ENCODE results near the gene BBS7. TPM values are rescaled to one million over a fixed set of nuclear protein-coding genes. Genes with fewer than 3 reads are reported as not detected.

BBS7 gene
- total and polyA plus RNA-seq, 2 of the 13 experiments (the other 11 are each of a cell fraction or from before 2014, with no cell fraction given), result 9.0 to 15.7 TPM

DNA sequence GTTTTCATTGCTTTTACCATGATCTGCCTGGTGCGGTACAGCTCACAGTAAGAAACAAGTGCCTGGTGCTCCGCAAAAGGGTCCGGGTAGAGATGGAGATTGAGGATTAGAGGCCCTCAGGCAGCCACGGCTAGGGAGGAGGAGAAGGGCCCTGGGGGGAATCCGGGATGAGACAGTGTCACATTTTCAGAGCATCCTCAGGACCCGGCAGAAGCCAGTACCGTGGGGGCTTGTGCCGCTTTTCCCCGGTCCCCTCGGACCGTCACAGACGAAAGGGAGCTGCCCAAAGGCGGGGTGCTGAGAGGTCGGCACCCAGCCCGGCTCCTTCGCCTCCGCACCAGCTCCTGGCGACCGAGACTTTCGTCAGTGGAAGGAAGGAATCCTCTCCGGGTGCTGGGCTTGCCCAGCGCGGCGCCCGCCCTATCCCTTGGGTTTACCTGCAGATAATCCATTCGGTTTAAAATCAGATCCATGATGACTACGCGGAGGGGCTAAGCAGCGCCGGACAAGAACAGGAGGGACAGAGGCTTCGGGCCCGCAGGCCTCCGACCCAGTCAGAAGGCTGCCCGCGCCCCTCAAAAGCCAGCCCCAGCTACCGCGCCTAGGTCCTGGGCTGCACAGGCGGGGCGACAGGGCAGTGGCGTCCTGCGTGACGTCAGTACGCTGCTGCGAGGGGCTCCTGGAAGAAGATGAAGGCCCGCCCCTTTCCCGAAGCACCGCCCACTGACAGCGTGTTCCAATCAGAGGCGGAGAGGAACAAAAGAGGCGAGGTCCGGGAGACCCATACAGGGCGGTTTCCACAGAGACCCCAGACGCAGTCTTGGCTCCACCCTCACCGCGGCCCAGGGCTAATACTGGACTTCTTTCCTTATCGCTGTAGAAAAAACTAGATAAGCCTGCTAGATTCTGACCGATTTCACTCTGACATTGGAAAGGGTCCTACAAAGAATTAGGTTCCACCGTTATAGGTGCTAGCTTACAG lies at the start of gene BBS7 (continued):
- TF ChIP-seq, protein P1, sequence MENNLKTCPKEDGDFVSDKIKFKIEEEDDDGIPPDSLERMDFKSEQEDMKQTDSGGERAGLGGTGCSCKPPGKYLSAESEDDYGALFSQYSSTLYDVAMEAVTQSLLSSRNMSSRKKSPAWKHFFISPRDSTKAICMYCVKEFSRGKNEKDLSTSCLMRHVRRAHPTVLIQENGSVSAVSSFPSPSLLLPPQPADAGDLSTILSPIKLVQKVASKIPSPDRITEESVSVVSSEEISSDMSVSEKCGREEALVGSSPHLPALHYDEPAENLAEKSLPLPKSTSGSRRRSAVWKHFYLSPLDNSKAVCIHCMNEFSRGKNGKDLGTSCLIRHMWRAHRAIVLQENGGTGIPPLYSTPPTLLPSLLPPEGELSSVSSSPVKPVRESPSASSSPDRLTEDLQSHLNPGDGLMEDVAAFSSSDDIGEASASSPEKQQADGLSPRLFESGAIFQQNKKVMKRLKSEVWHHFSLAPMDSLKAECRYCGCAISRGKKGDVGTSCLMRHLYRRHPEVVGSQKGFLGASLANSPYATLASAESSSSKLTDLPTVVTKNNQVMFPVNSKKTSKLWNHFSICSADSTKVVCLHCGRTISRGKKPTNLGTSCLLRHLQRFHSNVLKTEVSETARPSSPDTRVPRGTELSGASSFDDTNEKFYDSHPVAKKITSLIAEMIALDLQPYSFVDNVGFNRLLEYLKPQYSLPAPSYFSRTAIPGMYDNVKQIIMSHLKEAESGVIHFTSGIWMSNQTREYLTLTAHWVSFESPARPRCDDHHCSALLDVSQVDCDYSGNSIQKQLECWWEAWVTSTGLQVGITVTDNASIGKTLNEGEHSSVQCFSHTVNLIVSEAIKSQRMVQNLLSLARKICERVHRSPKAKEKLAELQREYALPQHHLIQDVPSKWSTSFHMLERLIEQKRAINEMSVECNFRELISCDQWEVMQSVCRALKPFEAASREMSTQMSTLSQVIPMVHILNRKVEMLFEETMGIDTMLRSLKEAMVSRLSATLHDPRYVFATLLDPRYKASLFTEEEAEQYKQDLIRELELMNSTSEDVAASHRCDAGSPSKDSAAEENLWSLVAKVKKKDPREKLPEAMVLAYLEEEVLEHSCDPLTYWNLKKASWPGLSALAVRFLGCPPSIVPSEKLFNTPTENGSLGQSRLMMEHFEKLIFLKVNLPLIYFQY (CRISPR knock-in tag; IDR thresholded peaks at IDR 0.05; ENCODE audit: borderline replicate concordance), result peak; percentile 48; the same call in 1 of the 2 replicates
- peak; percentile 65; the same call in 1 of the 2 replicates for TF ChIP-seq ZNF563 (CRISPR knock-in tag; IDR thresholded peaks at IDR 0.05)
- peak; percentile 43; the same call in 1 of the 2 replicates for TF ChIP-seq KAT7 (CRISPR knock-in tag; IDR thresholded peaks at IDR 0.05; ENCODE audit: borderline replicate concordance)
- 0 out of 2 replicates have a peak, but pooled peaks have one; percentile 67 for TF ChIP-seq SMYD3 (CRISPR knock-in tag; IDR thresholded peaks at IDR 0.05)
- no peak for TF ChIP-seq REL (CRISPR knock-in tag; conservative IDR thresholded peaks at IDR 0.05)
- TF ChIP-seq, protein P2, sequence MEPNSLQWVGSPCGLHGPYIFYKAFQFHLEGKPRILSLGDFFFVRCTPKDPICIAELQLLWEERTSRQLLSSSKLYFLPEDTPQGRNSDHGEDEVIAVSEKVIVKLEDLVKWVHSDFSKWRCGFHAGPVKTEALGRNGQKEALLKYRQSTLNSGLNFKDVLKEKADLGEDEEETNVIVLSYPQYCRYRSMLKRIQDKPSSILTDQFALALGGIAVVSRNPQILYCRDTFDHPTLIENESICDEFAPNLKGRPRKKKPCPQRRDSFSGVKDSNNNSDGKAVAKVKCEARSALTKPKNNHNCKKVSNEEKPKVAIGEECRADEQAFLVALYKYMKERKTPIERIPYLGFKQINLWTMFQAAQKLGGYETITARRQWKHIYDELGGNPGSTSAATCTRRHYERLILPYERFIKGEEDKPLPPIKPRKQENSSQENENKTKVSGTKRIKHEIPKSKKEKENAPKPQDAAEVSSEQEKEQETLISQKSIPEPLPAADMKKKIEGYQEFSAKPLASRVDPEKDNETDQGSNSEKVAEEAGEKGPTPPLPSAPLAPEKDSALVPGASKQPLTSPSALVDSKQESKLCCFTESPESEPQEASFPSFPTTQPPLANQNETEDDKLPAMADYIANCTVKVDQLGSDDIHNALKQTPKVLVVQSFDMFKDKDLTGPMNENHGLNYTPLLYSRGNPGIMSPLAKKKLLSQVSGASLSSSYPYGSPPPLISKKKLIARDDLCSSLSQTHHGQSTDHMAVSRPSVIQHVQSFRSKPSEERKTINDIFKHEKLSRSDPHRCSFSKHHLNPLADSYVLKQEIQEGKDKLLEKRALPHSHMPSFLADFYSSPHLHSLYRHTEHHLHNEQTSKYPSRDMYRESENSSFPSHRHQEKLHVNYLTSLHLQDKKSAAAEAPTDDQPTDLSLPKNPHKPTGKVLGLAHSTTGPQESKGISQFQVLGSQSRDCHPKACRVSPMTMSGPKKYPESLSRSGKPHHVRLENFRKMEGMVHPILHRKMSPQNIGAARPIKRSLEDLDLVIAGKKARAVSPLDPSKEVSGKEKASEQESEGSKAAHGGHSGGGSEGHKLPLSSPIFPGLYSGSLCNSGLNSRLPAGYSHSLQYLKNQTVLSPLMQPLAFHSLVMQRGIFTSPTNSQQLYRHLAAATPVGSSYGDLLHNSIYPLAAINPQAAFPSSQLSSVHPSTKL (CRISPR knock-in tag; IDR thresholded peaks at IDR 0.05), result no peak; the same call in 1 of the 2 replicates
- TF ChIP-seq GATAD1 (CRISPR knock-in tag; IDR thresholded peaks at IDR 0.05), result peak; percentile 60
- TF ChIP-seq, protein P3, sequence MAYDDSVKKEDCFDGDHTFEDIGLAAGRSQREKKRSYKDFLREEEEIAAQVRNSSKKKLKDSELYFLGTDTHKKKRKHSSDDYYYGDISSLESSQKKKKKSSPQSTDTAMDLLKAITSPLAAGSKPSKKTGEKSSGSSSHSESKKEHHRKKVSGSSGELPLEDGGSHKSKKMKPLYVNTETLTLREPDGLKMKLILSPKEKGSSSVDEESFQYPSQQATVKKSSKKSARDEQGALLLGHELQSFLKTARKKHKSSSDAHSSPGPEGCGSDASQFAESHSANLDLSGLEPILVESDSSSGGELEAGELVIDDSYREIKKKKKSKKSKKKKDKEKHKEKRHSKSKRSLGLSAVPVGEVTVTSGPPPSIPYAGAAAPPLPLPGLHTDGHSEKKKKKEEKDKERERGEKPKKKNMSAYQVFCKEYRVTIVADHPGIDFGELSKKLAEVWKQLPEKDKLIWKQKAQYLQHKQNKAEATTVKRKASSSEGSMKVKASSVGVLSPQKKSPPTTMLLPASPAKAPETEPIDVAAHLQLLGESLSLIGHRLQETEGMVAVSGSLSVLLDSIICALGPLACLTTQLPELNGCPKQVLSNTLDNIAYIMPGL (CRISPR knock-in tag; IDR thresholded peaks at IDR 0.05; ENCODE audit: borderline replicate concordance in 1 of 2, low read depth in 1 of 2), result peak in 1 of 2 experiments; percentile 77; a peak in 3 of 4 replicates
- TF ChIP-seq ZNF747 (CRISPR knock-in tag; IDR thresholded peaks at IDR 0.05; ENCODE audit: borderline replicate concordance), result peak; percentile 55; the same call in 1 of the 2 replicates
- TF ChIP-seq, protein P4, sequence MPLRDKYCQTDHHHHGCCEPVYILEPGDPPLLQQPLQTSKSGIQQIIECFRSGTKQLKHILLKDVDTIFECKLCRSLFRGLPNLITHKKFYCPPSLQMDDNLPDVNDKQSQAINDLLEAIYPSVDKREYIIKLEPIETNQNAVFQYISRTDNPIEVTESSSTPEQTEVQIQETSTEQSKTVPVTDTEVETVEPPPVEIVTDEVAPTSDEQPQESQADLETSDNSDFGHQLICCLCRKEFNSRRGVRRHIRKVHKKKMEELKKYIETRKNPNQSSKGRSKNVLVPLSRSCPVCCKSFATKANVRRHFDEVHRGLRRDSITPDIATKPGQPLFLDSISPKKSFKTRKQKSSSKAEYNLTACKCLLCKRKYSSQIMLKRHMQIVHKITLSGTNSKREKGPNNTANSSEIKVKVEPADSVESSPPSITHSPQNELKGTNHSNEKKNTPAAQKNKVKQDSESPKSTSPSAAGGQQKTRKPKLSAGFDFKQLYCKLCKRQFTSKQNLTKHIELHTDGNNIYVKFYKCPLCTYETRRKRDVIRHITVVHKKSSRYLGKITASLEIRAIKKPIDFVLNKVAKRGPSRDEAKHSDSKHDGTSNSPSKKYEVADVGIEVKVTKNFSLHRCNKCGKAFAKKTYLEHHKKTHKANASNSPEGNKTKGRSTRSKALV (CRISPR knock-in tag; IDR thresholded peaks at IDR 0.05), result peak; percentile 45; the same call in 1 of the 2 replicates
- no peak for TF ChIP-seq HDAC6 (IDR thresholded peaks at IDR 0.05; ENCODE audit: low read depth, low read length)
- TF ChIP-seq, protein P5, sequence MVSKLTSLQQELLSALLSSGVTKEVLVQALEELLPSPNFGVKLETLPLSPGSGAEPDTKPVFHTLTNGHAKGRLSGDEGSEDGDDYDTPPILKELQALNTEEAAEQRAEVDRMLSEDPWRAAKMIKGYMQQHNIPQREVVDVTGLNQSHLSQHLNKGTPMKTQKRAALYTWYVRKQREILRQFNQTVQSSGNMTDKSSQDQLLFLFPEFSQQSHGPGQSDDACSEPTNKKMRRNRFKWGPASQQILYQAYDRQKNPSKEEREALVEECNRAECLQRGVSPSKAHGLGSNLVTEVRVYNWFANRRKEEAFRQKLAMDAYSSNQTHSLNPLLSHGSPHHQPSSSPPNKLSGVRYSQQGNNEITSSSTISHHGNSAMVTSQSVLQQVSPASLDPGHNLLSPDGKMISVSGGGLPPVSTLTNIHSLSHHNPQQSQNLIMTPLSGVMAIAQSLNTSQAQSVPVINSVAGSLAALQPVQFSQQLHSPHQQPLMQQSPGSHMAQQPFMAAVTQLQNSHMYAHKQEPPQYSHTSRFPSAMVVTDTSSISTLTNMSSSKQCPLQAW (CRISPR knock-in tag; IDR thresholded peaks at IDR 0.05), result peak; percentile 43; the same call in 1 of the 2 replicates

All from HepG2 (cell line).